Upper lobe of left lung (tissue), 6 donors: Measurements from ENCODE around the gene NCAPD2. TPM values are rescaled to one million over a fixed set of nuclear protein-coding genes. Genes with fewer than 3 reads are reported as not detected.
"Not testable (repeated sequence)": the region's sequence is repeated elsewhere in the genome, so short reads cannot be mapped to it uniquely, and the experiment has no call there.

Experiments
- ATAC-seq, 2 donors: fragments of 200-7000 bp; cut with Tn5 transposase; one replicate each; pipeline ENCODE4 v1.9.1; 2022; ENCODE audit warnings: mild to moderate bottlenecking in 2 of 2, moderate library complexity in 2 of 2; ENCODE audit not compliant: low FRiP score in 2 of 2
- DNase-seq, 2 donors: peaks; one replicate each; pipeline ENCODE4 v3.0.0-alpha.2; 2019 to 2020
- H3K27ac ChIP-seq, 4 donors: fragments of 200-600 bp; sonication (generic); one replicate each; pipeline ENCODE4 v1.5.1; 2016 to 2019
- H3K27me3 ChIP-seq, 4 donors: fragments of 200-600 bp; sonication (generic); one replicate each; pipeline ENCODE4 v1.5.1; 2017 to 2019
- H3K36me3 ChIP-seq, 4 donors: fragments of 200-600 bp; sonication (generic); one replicate each; pipeline ENCODE4 v1.5.1; 2016 to 2019
- H3K4me1 ChIP-seq, 4 donors: fragments of 200-600 bp; sonication (generic); one replicate each; pipeline ENCODE4 v1.5.1; 2018 to 2019
- H3K4me3 ChIP-seq, 4 donors: fragments of 200-600 bp; sonication (generic); one replicate each; pipeline ENCODE4 v1.5.1; 2017 to 2019; ENCODE audit warnings: mild to moderate bottlenecking in 2 of 4, moderate library complexity in 1 of 4
- H3K9me3 ChIP-seq, 4 donors: fragments of 200-600 bp; sonication (generic); one replicate each; pipeline ENCODE4 v1.5.1; 2018 to 2019
- CTCF ChIP-seq, 6 experiments: fragments of 450-650 bp in 4 of 6; fragments of 200-600 bp in 2 of 6; sonication (generic) in 2 of 6; IDR thresholded peaks; one replicate each; pipeline ENCODE4 v1.5.1; 2016 to 2019; ENCODE audit warnings: antibody characterized with exemption in 6 of 6
- EP300 ChIP-seq, 4 donors: sonication (generic); formaldehyde crosslinking; IDR thresholded peaks; one replicate each; pipeline ENCODE4 v1.5.1; 2017; ENCODE audit warnings: antibody characterized with exemption in 4 of 4, control low read depth in 2 of 4
- POLR2A ChIP-seq, 4 donors: fragments of 450-650 bp; IDR thresholded peaks; one replicate each; pipeline ENCODE4 v1.5.1; 2016 to 2017; ENCODE audit warnings: antibody characterized with exemption in 4 of 4, mild to moderate bottlenecking in 2 of 4
- POLR2AphosphoS5 ChIP-seq, 2 donors: sonication (generic); formaldehyde crosslinking; IDR thresholded peaks; one replicate each; pipeline ENCODE4 v1.5.1; 2017; ENCODE audit warnings: antibody characterized with exemption in 2 of 2
- WGBS, 2 donors: methylation state at CpG; one replicate each; pipeline ENCODE4 v1.1.5; 2017 to 2018; 5-methylcytosine and 5-hydroxymethylcytosine counted together
- total RNA-seq, 6 donors: library from RNA; depleted of rRNA in 4 of 6; stranded (reverse); fragments of >200 nt in 4 of 6; gene quantifications; one replicate each; pipeline versions ENCODE4 v1.1.0 to v1.2.1, GENCODE V29; 2016 to 2021
- donor health status: DM: no; HTN: no; CAD: no; lungs with moderate emphysema.
- donor health status: DM: no; HTN: yes; CAD: no; lungs with severe emphysema.

Gene NCAPD2
- total RNA-seq, 6 donors from 2014 or later = 15.4 to 43.0 (median 25.5) TPM

- ATAC-seq = no peak
Observed at GRCh38 chr12:6489449-6489848, 4.5 kb upstream of the NCAPD2 start.

GRCh38 chr12:6490673-6491072 lies 3.2 kb upstream of the NCAPD2 start:
- H3K27ac ChIP-seq, H3K27me3 ChIP-seq, H3K9me3 ChIP-seq, ATAC-seq, H3K4me3 ChIP-seq, DNase-seq: not testable (repeated sequence)
- 100% methylated on average over 1 of the region's 1 CpG for WGBS, 2 donors
- peaks cover 0 to 13% (median 1%) of the 10 kb centered on the region in 4 donors for H3K36me3 ChIP-seq
- peaks cover 18 to 26% (median 20%) of the 10 kb centered on the region in 4 donors for H3K4me1 ChIP-seq

More at GRCh38 chr12:6489449-6489848, 4.5 kb upstream of the NCAPD2 start:
- H3K27me3 ChIP-seq = no peaks in the 10 kb centered on the region
- TF ChIP-seq EP300 (IDR thresholded peaks at IDR 0.05) (no peak), CTCF (IDR thresholded peaks at IDR 0.05) (no peak), POLR2A (IDR thresholded peaks at IDR 0.05) (no peak), POLR2AphosphoS5 (IDR thresholded peaks at IDR 0.05) (no peak)
- 71 to 78% methylated on average over 4 of the region's 4 CpGs for WGBS, 2 donors
- no peak overlapping the region for H3K4me3 ChIP-seq
- H3K27ac ChIP-seq = no peak overlapping the region
- H3K36me3 ChIP-seq = peaks cover 0 to 13% (median 1%) of the 10 kb centered on the region in 4 donors
- no peak for DNase-seq
- peaks cover 9 to 14% (median 10%) of the 10 kb centered on the region in 4 donors for H3K4me1 ChIP-seq
- no peaks in the 10 kb centered on the region for H3K9me3 ChIP-seq

GRCh38 chr12:6492838-6493496 lies 935 bp upstream of the NCAPD2 start, which contains the start of gene MRPL51:
TSS of gene MRPL51 (minus strand) at chr12:6493262. CDS start at chr12:6493136, 126 bp downstream.
- Histone ChIP-seq H3K4me1 (peaks cover 18 to 26% (median 21%) of the 10 kb centered on the region in 4 donors), H3K36me3 (peaks cover 0 to 29% (median 6%) of the 10 kb centered on the region in 4 donors), H3K27me3 (no peaks in the 10 kb centered on the region), H3K4me3 (peak within 1 kb of the TSS; percentile 83 to 92 (median 88)), H3K9me3 (no peaks in the 10 kb centered on the region), H3K27ac (peak within 1 kb of the TSS; percentile 94 to 99 (median 96))
- peak; percentile 97 to 99 for ATAC-seq
- peak; percentile 98 for DNase-seq
- 0 to 1% methylated on average over 35 to 39 of the region's 39 CpGs for WGBS, 2 donors
- TF ChIP-seq EP300 (IDR thresholded peaks at IDR 0.05) = no peak
- peak; percentile 81 to 84 for TF ChIP-seq POLR2AphosphoS5 (IDR thresholded peaks at IDR 0.05)
- TF ChIP-seq POLR2A (IDR thresholded peaks at IDR 0.05) = peak; percentile 37 to 87 (median 67)
- no peak for TF ChIP-seq CTCF (IDR thresholded peaks at IDR 0.05)

- peaks cover 18 to 26% (median 21%) of the 10 kb centered on the region in 4 donors for H3K4me1 ChIP-seq
- DNase-seq = no peak
- no peak for TF ChIP-seq POLR2A (IDR thresholded peaks at IDR 0.05)
- no peak for TF ChIP-seq CTCF (IDR thresholded peaks at IDR 0.05)
- TF ChIP-seq EP300 (IDR thresholded peaks at IDR 0.05) = no peak
- no peak for TF ChIP-seq POLR2AphosphoS5 (IDR thresholded peaks at IDR 0.05)
- H3K4me3 ChIP-seq = peak overlapping the region; percentile 34 to 90 (median 84)
- H3K27me3 ChIP-seq = no peaks in the 10 kb centered on the region
- peaks cover 0 to 41% (median 15%) of the 10 kb centered on the region in 4 donors for H3K36me3 ChIP-seq
- ATAC-seq = peak in 1 of 2 donors; percentile 1
- whole genome bisulfite sequencing, 2 donors = 1% methylated on average over 14 of the region's 14 CpGs
- peak overlapping the region in 3 of 4 donors; percentile 94 to 97 (median 95) for H3K27ac ChIP-seq
- no peaks in the 10 kb centered on the region for H3K9me3 ChIP-seq
Observed at GRCh38 chr12:6494258-6494743, 399 bp downstream of the NCAPD2 start.

GRCh38 chr12:6494968-6495367 lies 1.1 kb downstream of the NCAPD2 start:
- H3K27ac ChIP-seq = no peak overlapping the region
- peak overlapping the region in 2 of 4 donors; percentile 83 to 85 for H3K4me3 ChIP-seq
- WGBS, 2 donors = 77 to 95% methylated on average over 1 of the region's 1 CpG

GRCh38 chr12:6497291-6497690 lies 3.4 kb downstream of the NCAPD2 start:
- peaks cover 0 to 35% (median 17%) of the 10 kb centered on the region in 4 donors for H3K36me3 ChIP-seq
- not testable (repeated sequence) for H3K27me3 ChIP-seq, H3K4me3 ChIP-seq, ATAC-seq, H3K9me3 ChIP-seq, DNase-seq, H3K27ac ChIP-seq
- WGBS, 2 donors = 74 to 86% methylated on average over 3 of the region's 3 CpGs
- H3K4me1 ChIP-seq = peaks cover 15 to 22% (median 18%) of the 10 kb centered on the region in 4 donors

More at GRCh38 chr12:6494968-6495367, 1.1 kb downstream of the NCAPD2 start:
- Histone ChIP-seq H3K36me3 (peaks cover 0 to 46% (median 18%) of the 10 kb centered on the region in 4 donors), H3K4me1 (peaks cover 18 to 26% (median 21%) of the 10 kb centered on the region in 4 donors), H3K27me3 (no peaks in the 10 kb centered on the region), H3K9me3 (no peaks in the 10 kb centered on the region)
- DNase-seq (no peak), ATAC-seq (no peak)
- TF ChIP-seq CTCF (IDR thresholded peaks at IDR 0.05) = no peak
- TF ChIP-seq EP300 (IDR thresholded peaks at IDR 0.05) = no peak
- TF ChIP-seq POLR2AphosphoS5 (IDR thresholded peaks at IDR 0.05) = no peak
- no peak for TF ChIP-seq POLR2A (IDR thresholded peaks at IDR 0.05)
